ENCODE results near the gene TBC1D22A.

TBC1D22A gene

GRCh38 chr22:47080100-47080499 is 317.6 kb downstream of the TBC1D22A start:
- TF ChIP-seq CTCF (IDR thresholded peaks at IDR 0.05; ENCODE audit: low read length) (no peak), EZH2 (IDR thresholded peaks at IDR 0.05; ENCODE audit: borderline replicate concordance, low read length) (no peak)
- no peaks in the 10 kb centered on the region for H3K4me1 ChIP-seq (ENCODE audit: insufficient read depth, low read length, severe bottlenecking)
- H3K9me3 ChIP-seq (ENCODE audit: low read length) = 0 out of 2 replicates have a peak, but pooled peaks cover 3% of the 10 kb centered on the region
- no peaks in the 10 kb centered on the region for H3K27me3 ChIP-seq (ENCODE audit: insufficient read depth, low read length)
- no peaks in the 10 kb centered on the region for H3K79me2 ChIP-seq (ENCODE audit: insufficient read depth, low read length)
- no peak overlapping the region for H3K4me2 ChIP-seq (ENCODE audit: low read length)
- H3K27ac ChIP-seq (ENCODE audit: low read depth, low read length, poor library complexity, severe bottlenecking) = no peak overlapping the region
- H3K36me3 ChIP-seq (ENCODE audit: insufficient read depth, low read length) = peaks cover 4% of the 10 kb centered on the region; the same call in 1 of the 2 replicates
- H4K20me1 ChIP-seq (ENCODE audit: insufficient read depth, low read length) = no peaks in the 10 kb centered on the region
- H3K9ac ChIP-seq (ENCODE audit: low read length) = no peak overlapping the region
- no peaks in the 10 kb centered on the region for H3K9me2 ChIP-seq (ENCODE audit: low read depth, low read length)
- no peaks in the 10 kb centered on the region for H3F3A ChIP-seq (ENCODE audit: insufficient read depth, low read length)
- H2AFZ ChIP-seq (ENCODE audit: low read length) = no peak overlapping the region
- no peak overlapping the region for H3K4me3 ChIP-seq (ENCODE audit: low read depth, low read length, poor library complexity, severe bottlenecking)

DNA sequence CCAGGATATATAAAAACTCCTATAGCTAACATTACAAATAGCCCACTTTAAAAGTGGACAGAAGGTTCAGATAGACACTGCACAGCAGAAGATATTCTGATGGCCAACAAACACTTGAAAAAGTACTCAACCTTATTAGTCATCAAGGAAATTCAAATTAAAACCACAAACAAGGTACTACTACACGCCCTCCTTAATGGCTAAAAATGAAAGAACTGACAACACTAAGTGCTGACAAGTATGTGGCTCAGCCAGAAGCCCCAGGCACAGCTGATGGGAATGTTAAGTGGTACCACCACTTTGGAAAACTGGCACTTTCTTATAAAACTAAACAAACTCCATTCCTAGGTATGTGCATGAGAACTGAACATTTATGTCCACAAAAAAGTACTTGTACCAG is 320.1 kb downstream of the TBC1D22A start:
- Histone ChIP-seq H3K36me3 (ENCODE audit: insufficient read depth, low read length) (no peaks in the 10 kb centered on the region), H3K27ac (ENCODE audit: low read depth, low read length, poor library complexity, severe bottlenecking) (no peak overlapping the region), H4K20me1 (ENCODE audit: insufficient read depth, low read length) (no peaks in the 10 kb centered on the region), H2AFZ (ENCODE audit: low read length) (no peak overlapping the region), H3K4me2 (ENCODE audit: low read length) (no peak overlapping the region), H3K4me1 (ENCODE audit: insufficient read depth, low read length, severe bottlenecking) (no peaks in the 10 kb centered on the region), H3K9me3 (ENCODE audit: low read length) (no peaks in the 10 kb centered on the region), H3K4me3 (ENCODE audit: low read depth, low read length, poor library complexity, severe bottlenecking) (no peak overlapping the region), H3K9ac (ENCODE audit: low read length) (no peak overlapping the region), H3K79me2 (ENCODE audit: insufficient read depth, low read length) (no peaks in the 10 kb centered on the region), H3K27me3 (ENCODE audit: insufficient read depth, low read length) (no peaks in the 10 kb centered on the region), H3K9me2 (ENCODE audit: low read depth, low read length) (no peaks in the 10 kb centered on the region), H3F3A (ENCODE audit: insufficient read depth, low read length) (no peaks in the 10 kb centered on the region)
- TF ChIP-seq EZH2 (IDR thresholded peaks at IDR 0.05; ENCODE audit: borderline replicate concordance, low read length) (no peak), CTCF (IDR thresholded peaks at IDR 0.05; ENCODE audit: low read length) (no peak)

DNA sequence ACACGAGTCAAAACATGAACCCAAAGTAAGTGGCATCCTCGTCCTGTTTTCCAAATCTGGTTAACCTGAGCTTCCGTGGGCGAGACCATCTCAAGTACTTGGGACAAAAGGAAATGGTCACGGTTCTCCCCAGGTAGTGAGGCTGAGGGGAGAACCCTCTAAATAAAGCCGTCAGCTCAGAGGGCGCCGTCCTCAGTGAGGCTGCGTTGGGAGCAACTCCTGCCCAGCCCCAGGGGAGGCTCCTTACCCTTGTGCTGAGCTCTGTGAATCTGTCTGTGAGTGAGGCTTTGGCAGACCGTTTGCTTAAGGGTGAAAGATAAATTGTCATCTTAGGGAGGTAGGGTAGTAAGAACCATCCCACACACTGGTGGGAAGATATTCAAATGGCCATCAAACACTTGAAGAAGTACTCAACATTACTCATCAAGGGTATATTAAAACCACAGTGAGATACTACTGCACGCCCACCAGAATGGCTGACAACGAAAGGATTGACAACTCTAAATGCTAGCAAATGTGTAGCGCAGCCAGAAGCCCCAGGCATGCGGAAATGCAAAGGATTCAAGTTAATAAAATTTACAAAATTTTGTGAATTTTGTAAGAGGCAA is 321.0 kb downstream of the TBC1D22A start:
- Histone ChIP-seq H2AFZ (ENCODE audit: low read length) (no peak overlapping the region), H4K20me1 (ENCODE audit: insufficient read depth, low read length) (no peaks in the 10 kb centered on the region), H3K4me1 (ENCODE audit: insufficient read depth, low read length, severe bottlenecking) (no peaks in the 10 kb centered on the region), H3K9me2 (ENCODE audit: low read depth, low read length) (no peaks in the 10 kb centered on the region), H3K27ac (ENCODE audit: low read depth, low read length, poor library complexity, severe bottlenecking) (no peak overlapping the region), H3K36me3 (ENCODE audit: insufficient read depth, low read length) (no peaks in the 10 kb centered on the region), H3K4me3 (ENCODE audit: low read depth, low read length, poor library complexity, severe bottlenecking) (no peak overlapping the region), H3K27me3 (ENCODE audit: insufficient read depth, low read length) (no peaks in the 10 kb centered on the region), H3K9ac (ENCODE audit: low read length) (no peak overlapping the region), H3F3A (ENCODE audit: insufficient read depth, low read length) (no peaks in the 10 kb centered on the region), H3K4me2 (ENCODE audit: low read length) (no peak overlapping the region), H3K9me3 (ENCODE audit: low read length) (no peaks in the 10 kb centered on the region), H3K79me2 (ENCODE audit: insufficient read depth, low read length) (no peaks in the 10 kb centered on the region)
- no peak for TF ChIP-seq CTCF (IDR thresholded peaks at IDR 0.05; ENCODE audit: low read length)
- TF ChIP-seq EZH2 (IDR thresholded peaks at IDR 0.05; ENCODE audit: borderline replicate concordance, low read length) = no peak
